ENCODE measurements around the gene SERTAD1. TPM values are rescaled to one million over a fixed set of nuclear protein-coding genes. Genes with fewer than 3 reads are reported as not detected.
"Not testable (repeated sequence)": the region's sequence is repeated elsewhere in the genome, so short reads cannot be mapped to it uniquely, and the experiment has no call there.

The SERTAD1 gene
- polyA plus RNA-seq, 1 experiment: 21.9 TPM

DNA sequence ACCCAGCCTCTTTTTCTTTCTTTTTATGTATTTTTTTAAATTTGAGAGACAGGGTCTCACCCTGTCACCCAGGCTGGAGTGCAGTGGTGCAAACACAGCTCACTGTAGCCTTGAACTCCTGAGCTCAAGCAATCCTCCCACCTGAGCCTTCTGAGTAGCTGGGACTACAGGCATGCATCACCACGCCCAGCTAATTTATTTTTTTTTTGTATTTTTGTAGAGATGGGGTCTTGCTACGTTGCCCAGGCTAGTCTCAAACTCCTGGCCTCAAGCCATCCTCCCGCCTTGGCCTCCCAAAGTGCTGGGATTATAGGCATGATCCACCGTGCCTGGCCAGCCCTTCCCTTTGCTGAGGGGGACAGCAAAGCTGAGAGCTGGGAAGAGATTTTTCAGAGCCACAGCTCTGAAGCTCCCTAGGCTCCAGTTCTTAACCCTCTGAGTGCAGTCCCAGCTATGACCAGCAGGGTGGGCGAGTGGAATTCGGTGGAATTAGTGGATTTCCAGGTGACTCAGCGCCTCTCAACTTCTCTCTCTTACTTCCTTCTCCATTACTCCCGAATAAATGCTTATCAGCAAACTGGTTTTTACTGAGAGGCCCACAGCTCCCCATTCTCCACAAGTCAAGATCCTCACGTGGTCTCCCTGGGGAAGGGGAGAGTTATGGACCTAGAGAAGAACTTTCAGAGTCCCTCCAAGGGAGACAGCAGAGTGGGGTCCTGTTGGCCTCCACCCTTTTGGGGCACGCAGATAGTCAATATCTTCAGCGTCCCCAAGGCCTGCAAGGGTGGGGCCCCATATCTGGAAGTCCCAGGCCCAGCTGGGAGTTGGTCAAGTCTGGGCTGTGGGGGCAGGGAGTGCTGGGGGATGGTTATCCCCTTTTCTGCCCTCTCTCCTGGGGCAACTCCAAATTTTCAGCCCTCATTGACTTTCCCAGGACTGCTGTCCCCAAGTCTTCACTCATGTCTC lies 38.5 kb upstream of the SERTAD1 start:
- TF ChIP-seq, protein P1, sequence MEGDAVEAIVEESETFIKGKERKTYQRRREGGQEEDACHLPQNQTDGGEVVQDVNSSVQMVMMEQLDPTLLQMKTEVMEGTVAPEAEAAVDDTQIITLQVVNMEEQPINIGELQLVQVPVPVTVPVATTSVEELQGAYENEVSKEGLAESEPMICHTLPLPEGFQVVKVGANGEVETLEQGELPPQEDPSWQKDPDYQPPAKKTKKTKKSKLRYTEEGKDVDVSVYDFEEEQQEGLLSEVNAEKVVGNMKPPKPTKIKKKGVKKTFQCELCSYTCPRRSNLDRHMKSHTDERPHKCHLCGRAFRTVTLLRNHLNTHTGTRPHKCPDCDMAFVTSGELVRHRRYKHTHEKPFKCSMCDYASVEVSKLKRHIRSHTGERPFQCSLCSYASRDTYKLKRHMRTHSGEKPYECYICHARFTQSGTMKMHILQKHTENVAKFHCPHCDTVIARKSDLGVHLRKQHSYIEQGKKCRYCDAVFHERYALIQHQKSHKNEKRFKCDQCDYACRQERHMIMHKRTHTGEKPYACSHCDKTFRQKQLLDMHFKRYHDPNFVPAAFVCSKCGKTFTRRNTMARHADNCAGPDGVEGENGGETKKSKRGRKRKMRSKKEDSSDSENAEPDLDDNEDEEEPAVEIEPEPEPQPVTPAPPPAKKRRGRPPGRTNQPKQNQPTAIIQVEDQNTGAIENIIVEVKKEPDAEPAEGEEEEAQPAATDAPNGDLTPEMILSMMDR (IDR thresholded peaks at IDR 0.05; ENCODE audit: insufficient read depth, low read depth, low read length): peak; percentile 84
- ChIA-PET POLR2A (interaction anchor here (2.8 kb wide), 1 partner anchor 21 kb away, joined by 16 read pairs; no protein-coding TSS in a partner anchor), CTCF (interaction anchor here (0.6 to 6.2 kb wide), 31 partner anchors 10 to 1877 kb away, joined by 3 to 50 read pairs (median 5); partner anchors contain the start of genes C19orf47, LTBP4, PLD3 and PRX)
- no peak for DNase-seq (ENCODE audit: low read depth)
- Histone ChIP-seq H3K27me3 (ENCODE audit: control insufficient read depth, insufficient read depth, low read length) (no peaks in the 10 kb centered on the region), H3K4me3 (ENCODE audit: low read depth, low read length) (peak overlapping the region; percentile 64), H3K36me3 (ENCODE audit: control insufficient read depth, insufficient read depth, low read length) (no peaks in the 10 kb centered on the region)

DNA sequence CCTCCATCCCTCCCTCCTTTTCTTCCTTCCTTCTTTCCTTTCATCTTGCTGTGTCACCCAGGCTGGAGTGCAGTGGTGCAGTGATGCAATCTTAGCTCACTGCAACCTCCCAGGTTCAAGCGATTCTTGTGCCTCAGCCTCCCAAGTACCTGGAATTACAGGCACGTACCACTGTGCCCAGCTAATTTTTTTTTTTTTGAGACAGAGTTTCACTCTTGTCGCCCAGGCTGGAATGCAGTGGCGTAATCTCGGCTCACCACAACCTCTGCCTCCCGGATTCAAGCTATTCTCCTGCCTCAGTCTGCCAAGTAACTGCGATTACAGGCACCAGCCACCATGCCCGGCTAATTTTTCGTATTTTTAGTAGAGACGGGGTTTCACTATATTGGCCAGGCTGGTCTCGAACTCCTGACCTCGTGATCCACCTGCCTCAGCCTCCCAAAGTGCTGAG lies 37.8 kb upstream of the SERTAD1 start:
- ChIA-PET POLR2A (interaction anchor here (0.6 to 2.8 kb wide), 2 partner anchors 21 to 135 kb away, joined by 3 to 16 read pairs; no protein-coding TSS in a partner anchor), CTCF (interaction anchor here (0.6 to 6.2 kb wide), 32 partner anchors 9 to 1876 kb away, joined by 3 to 50 read pairs (median 4); partner anchors contain the start of genes C19orf47, LTBP4, PLD3 and PRX)
- H3K27me3 ChIP-seq (ENCODE audit: control insufficient read depth, insufficient read depth, low read length); H3K4me3 ChIP-seq (ENCODE audit: low read depth, low read length); DNase-seq (ENCODE audit: low read depth); H3K36me3 ChIP-seq (ENCODE audit: control insufficient read depth, insufficient read depth, low read length): not testable (repeated sequence)

DNA sequence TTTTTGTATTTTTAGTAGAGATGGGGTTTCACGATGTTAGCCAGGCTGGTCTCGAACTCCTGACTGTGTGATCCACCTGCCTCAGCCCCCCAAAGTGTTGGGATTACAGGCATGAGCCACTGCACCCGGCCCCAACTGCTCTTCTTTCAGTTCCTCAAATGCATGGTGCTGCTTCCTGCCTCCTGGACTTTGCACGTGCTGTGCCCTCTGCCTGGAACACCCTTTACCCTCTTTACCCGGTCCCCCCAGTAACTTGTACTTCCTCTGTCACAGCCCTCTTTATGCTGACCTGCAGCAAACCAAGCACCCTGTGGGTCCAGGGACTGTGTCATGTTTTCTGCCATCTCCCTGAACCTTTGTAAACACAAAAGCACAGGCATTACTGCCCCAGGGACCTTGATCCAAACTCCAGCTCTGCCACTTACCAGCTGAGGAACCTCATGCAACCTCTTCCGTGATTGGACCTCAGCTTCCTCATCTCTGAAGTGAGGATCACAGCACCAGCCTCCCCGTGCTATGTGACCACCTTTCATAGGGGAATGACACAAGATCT lies 36.0 kb upstream of the SERTAD1 start:
- Histone ChIP-seq H3K27me3 (ENCODE audit: control insufficient read depth, insufficient read depth, low read length) (no peaks in the 10 kb centered on the region), H3K36me3 (ENCODE audit: control insufficient read depth, insufficient read depth, low read length) (no peaks in the 10 kb centered on the region; the same call in 1 of the 2 replicates), H3K4me3 (ENCODE audit: low read depth, low read length) (no peak overlapping the region)
- ChIA-PET POLR2A (no interaction called here), CTCF (interaction anchor here (4.3 to 6.2 kb wide), 2 partner anchors 7 to 140 kb away, joined by 37 to 50 read pairs; partner anchors contain the start of gene LTBP4)
- no peak for DNase-seq (ENCODE audit: low read depth)
- TF ChIP-seq, protein P1 (IDR thresholded peaks at IDR 0.05; ENCODE audit: insufficient read depth, low read depth, low read length): no peak

DNA sequence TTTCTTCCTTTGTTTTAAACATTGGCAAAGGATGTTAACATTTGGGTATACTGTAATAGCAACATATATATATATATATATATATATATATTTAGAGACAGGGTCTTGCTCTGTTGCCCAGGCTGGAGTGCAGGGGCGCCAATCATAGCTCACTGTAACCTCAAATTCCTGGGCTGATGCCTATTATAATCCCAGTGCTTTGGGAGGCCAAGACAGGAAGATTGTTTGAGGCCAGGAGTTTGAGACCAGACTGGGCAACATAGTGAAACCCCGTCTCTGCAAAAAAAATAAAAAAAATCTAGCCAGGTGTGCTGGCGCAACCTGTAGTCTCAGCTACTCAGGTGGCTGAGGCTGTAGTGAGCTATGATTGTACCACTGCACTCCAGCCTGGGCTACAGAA lies 34.4 kb upstream of the SERTAD1 start:
- DNase-seq (ENCODE audit: low read depth): no peak
- Histone ChIP-seq H3K4me3 (ENCODE audit: low read depth, low read length) (no peak overlapping the region), H3K27me3 (ENCODE audit: control insufficient read depth, insufficient read depth, low read length) (no peaks in the 10 kb centered on the region), H3K36me3 (ENCODE audit: control insufficient read depth, insufficient read depth, low read length) (no peaks in the 10 kb centered on the region; the same call in 1 of the 2 replicates)
- POLR2A ChIA-PET: no interaction called here
- TF ChIP-seq, protein P1 (IDR thresholded peaks at IDR 0.05; ENCODE audit: insufficient read depth, low read depth, low read length): no peak
- CTCF ChIA-PET: interaction anchor here (6.2 kb wide), 1 partner anchor 141 kb away, joined by 50 read pairs; the partner anchor contains the start of gene LTBP4

DNA sequence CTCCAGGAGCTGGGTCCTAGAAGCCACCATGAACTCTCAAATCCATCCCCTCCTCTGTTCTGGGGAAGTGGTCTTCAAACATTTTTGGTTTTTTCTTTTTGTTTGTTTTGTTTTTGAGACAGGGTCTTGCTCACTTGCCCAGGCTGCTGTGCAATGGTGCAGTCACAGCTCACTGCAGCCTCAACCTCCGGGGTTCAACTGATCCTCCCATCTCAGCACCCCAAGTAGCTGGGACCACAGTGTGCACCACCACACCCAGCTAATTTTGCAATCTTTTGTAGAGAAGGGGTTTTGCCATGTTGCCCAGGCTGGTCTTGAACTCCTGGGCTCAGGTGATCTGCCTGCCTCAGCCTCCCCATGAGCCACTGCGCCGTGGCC lies 32.8 kb upstream of the SERTAD1 start:
- H3K36me3 ChIP-seq (ENCODE audit: control insufficient read depth, insufficient read depth, low read length): no peaks in the 10 kb centered on the region; the same call in 1 of the 2 replicates
- no peak overlapping the region for H3K4me3 ChIP-seq (ENCODE audit: low read depth, low read length)
- TF ChIP-seq, protein P1 (IDR thresholded peaks at IDR 0.05; ENCODE audit: insufficient read depth, low read depth, low read length): no peak
- POLR2A ChIA-PET: no interaction called here
- DNase-seq (ENCODE audit: low read depth): no peak
- H3K27me3 ChIP-seq (ENCODE audit: control insufficient read depth, insufficient read depth, low read length): no peaks in the 10 kb centered on the region
- CTCF ChIA-PET: interaction anchor here (0.6 kb wide), 1 partner anchor 719 kb away, joined by 3 read pairs; no protein-coding TSS in a partner anchor
